Activated T-cell treated with anti-CD3 and anti-CD28 coated beads, Interleukin-2, amount 50 U/mL, for 4 hours (primary cell): Measurements from ENCODE around the gene ZBTB8OS. TPM values are rescaled to one million over a fixed set of nuclear protein-coding genes. Genes with fewer than 3 reads are reported as not detected.
A peak's percentile ranks its signal among the peaks of the same experiment; 100 is the strongest.
"Not testable (repeated sequence)": the region's sequence is repeated elsewhere in the genome, so short reads cannot be mapped to it uniquely, and the experiment has no call there.

Experiments
- ATAC-seq, 2 donors: fragments of 200-7000 bp; cut with Tn5 transposase; one replicate each; pipeline ENCODE4 v1.10.0; 2021
- DNase-seq: peaks from one replicate; pipeline ENCODE4 v3.0.0-alpha.2; 2020
- H3K27me3 Mint-ChIP-seq: one replicate; pipeline ENCODE4 v1.8.0; 2021; ENCODE audit warnings: low read depth, mixed read lengths
- H3K36me3 Mint-ChIP-seq: one replicate; pipeline ENCODE4 v1.8.0; 2022; ENCODE audit warnings: mixed read lengths; ENCODE audit not compliant: insufficient read depth
- H3K4me1 Mint-ChIP-seq: one replicate; pipeline ENCODE4 v1.8.0; 2021; ENCODE audit warnings: low read depth, mixed read lengths
- H3K4me3 Mint-ChIP-seq: one replicate; pipeline ENCODE4 v1.8.0; 2021; ENCODE audit warnings: mild to moderate bottlenecking, moderate library complexity, mixed read lengths
- H3K9me3 Mint-ChIP-seq: one replicate; pipeline ENCODE4 v1.8.0; 2021; ENCODE audit warnings: mixed read lengths
- total RNA-seq, 3 donors: library from RNA; stranded (reverse); gene quantifications; one replicate each; pipeline ENCODE4 v1.2.1, GENCODE V29; 2021

The ZBTB8OS gene
- total RNA-seq = 10 to 100 TPM; 54.2 to 66.4 (median 54.6) TPM

DNA sequence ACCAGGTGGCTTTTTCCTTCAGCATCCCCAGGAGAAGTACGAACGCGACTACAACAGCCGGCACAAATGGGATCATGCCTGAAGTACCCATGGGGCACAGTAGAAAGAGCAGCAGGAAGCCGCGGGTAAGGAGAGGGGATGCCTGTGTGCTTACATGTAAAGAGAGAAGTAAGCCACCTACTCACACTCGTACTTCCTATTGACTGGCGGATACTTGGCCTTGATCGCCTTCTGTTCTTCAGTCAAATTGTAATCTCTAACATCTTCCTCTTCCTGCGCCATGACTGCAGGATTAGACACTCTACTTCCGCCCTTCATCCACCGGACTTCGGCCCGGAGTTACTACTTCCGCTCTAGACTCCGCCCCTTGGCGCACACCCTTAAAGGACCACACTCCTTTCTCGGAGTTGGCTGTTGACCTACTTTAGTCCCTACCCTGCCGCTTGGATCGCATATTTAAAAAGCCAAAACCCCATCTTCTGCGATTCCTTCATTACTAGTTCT lies at the start of gene ZBTB8OS:
Gene ZBTB8OS, minus strand, starts transcription at position 303 of the 504 bp plus-strand sequence. Its CDS starts 21 bp downstream, at position 282.
- H3K9me3 Mint-ChIP-seq = no peaks in the 10 kb centered on the region
- peaks cover 44% of the 10 kb centered on the region for H3K4me1 Mint-ChIP-seq

DNA sequence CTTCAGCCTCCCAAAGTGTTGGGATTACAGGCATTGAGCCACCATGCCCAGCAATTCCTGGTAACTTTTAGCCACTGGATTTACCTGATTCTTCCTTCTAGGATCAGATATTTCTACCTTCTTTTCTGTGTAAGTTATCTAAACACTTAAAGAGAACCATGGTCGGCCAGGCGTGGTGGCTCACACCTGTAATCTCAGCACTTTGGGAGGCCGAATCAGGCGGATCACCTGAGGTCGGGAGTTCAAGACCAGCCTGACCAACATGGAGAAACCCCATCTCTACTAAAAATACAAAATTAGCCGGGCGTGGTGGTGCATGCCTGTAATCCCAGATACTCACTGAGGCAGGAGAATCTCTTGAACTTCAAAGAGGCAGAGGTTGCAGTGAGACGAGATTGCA lies 46.6 kb upstream of the ZBTB8OS start:
- DNase-seq, ATAC-seq, H3K36me3 Mint-ChIP-seq, H3K4me1 Mint-ChIP-seq, H3K9me3 Mint-ChIP-seq, H3K4me3 Mint-ChIP-seq: not testable (repeated sequence)
- peaks cover 10% of the 10 kb centered on the region for H3K27me3 Mint-ChIP-seq

More for the DNA sequence above, at the start of gene ZBTB8OS:
- H3K4me3 Mint-ChIP-seq = peak within 1 kb of the TSS; percentile 99
- no peaks in the 10 kb centered on the region for H3K27me3 Mint-ChIP-seq
- peak; percentile 80 for DNase-seq
- ATAC-seq = peak; percentile 76 to 78
- H3K36me3 Mint-ChIP-seq = peaks cover 30% of the 10 kb centered on the region

DNA sequence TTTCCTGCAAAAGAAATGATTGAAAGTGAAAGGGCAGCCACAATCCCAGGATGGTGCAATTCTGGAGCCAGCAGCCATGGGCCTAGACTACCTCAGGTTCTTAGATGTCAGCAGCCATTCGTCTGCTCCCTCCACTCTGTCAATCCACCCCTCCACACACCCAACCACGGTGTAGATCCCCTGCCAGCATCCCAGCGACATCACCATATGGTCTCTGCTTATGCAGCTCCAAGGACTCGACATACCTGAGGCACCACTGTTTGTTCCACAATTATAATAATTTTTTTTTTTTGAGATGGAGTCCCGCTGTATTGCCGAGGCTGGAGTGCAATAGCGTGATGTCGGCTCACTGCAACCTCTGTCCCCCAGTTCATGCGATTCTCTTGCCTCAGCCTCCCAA lies 45.7 kb upstream of the ZBTB8OS start:
- Mint-ChIP-seq H3K4me1 (no peaks in the 10 kb centered on the region), H3K27me3 (peaks cover 1% of the 10 kb centered on the region), H3K4me3 (no peak overlapping the region), H3K9me3 (no peaks in the 10 kb centered on the region), H3K36me3 (no peaks in the 10 kb centered on the region)
- no peak for DNase-seq
- ATAC-seq = no peak

DNA sequence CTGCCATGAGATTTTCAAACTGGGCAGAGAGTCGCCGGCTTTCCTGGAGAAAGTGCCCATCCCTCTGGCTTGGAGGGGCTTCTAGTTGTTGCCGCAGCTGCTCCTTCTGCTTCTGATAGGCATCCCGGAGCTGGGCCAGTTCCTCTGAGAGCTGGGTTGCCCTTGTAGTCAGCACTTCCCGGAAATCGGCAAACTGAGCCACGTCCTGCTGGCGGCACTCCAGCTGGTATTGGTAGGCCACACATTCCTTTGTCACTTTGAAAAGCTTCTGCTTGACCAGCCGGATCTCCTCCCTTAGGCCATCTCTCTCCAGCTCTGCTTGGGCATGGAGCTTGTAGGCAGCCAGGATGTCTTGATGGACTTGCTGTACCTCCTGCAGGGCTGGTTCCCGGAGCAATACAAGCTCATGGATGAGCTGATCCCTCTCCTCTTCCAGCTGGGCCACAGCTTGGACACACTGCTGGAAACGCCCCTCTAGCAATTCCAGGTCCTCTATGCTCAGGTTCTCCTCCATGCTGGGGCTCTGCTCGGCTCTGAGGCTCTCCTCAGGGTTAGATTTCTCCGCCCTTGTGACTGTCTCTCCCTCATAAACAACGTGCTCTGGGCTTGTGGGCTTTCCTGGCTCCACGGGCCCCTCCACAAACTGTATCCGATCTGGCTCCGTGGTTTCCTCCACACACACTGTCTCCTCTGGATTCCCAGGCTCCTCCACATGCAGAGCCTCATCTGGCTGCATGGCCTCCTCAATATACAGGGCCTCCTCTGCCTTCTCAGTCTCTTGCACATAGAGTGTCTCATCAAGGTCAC lies 45.0 kb upstream of the ZBTB8OS start:
- DNase-seq (no peak), ATAC-seq (no peak)
- no peaks in the 10 kb centered on the region for H3K36me3 Mint-ChIP-seq
- no peaks in the 10 kb centered on the region for H3K4me1 Mint-ChIP-seq
- H3K9me3 Mint-ChIP-seq = no peaks in the 10 kb centered on the region
- H3K4me3 Mint-ChIP-seq = no peak overlapping the region
- no peaks in the 10 kb centered on the region for H3K27me3 Mint-ChIP-seq

DNA sequence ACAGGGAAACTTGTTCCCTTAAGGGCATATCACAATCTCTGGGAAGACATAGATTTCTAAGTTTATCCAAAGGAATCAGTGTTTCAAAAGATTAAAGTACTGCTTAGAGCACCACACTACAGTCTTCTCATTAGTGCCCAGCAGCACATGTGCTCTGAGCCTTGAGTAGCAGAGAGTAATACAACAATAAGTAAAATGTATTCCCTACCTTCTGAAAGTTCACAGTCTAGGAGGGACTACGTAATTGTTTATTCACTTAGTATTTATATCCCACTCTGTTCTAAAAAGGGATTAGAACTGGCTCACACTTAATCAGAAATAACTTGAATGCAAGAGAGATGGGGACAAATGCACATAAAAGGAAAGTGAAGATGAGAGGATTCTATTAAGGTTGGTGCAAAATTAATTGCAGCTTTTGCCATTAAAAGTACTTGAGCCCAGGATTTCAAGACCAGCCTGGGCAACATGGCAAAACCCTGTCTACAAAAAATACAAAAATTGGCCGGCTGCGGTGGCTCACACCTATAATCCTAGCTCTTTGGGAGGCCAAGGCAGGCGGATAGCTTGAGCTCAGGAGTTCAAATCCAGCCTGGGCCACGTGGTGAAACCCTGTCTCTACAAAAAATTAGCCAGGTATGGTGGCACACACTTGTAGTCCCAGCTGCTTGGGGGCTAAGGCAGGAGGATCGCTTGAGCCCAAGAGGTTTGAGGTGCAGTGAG lies 43.3 kb upstream of the ZBTB8OS start:
- Mint-ChIP-seq H3K9me3 (no peaks in the 10 kb centered on the region), H3K4me3 (no peak overlapping the region), H3K36me3 (no peaks in the 10 kb centered on the region), H3K4me1 (no peaks in the 10 kb centered on the region), H3K27me3 (no peaks in the 10 kb centered on the region)
- ATAC-seq = no peak
- no peak for DNase-seq

DNA sequence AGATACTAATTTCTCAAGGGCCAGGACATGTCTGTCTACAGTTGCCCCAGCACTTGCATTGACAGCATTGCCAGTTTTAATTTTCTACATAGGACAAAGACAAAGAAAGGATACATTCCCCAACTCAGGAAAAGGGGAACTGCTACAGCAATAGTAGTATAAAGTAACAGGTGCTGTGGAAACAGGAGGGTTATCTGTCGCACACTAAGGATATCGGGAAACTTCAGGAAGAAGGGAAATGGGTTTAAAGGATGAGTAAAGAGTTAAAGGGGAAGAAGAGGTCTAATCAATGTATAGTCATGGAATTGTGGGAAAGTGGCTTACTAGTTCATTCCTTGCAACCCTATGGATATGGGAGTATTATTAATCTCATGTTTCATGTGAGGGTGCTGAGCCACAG lies 36.0 kb upstream of the ZBTB8OS start:
- Mint-ChIP-seq H3K27me3 (no peaks in the 10 kb centered on the region), H3K36me3 (peaks cover 18% of the 10 kb centered on the region), H3K4me1 (peaks cover 6% of the 10 kb centered on the region), H3K4me3 (no peak overlapping the region), H3K9me3 (no peaks in the 10 kb centered on the region)
- DNase-seq (no peak), ATAC-seq (no peak)

DNA sequence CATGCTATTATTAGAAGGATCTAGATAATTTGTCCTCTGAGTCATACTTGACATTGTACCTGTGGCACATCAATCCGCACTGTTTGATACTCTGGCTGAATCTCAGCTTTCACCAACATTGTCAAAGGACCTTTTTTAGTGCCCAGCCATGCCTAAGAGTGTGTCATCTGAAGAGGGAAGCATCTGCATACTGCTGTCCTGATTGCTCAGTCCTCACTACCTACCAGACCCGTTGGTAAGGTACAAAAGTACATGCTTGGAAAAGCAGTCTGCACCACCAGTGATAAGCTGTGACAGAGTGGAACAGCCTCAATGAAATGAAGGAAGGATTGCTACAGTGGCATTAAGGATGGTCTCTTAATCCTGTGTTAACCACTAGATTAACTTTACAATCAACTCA lies 35.1 kb upstream of the ZBTB8OS start:
- DNase-seq = no peak
- Mint-ChIP-seq H3K36me3 (peaks cover 25% of the 10 kb centered on the region), H3K9me3 (no peaks in the 10 kb centered on the region), H3K4me1 (peaks cover 6% of the 10 kb centered on the region), H3K27me3 (no peaks in the 10 kb centered on the region), H3K4me3 (no peak overlapping the region)
- no peak for ATAC-seq

DNA sequence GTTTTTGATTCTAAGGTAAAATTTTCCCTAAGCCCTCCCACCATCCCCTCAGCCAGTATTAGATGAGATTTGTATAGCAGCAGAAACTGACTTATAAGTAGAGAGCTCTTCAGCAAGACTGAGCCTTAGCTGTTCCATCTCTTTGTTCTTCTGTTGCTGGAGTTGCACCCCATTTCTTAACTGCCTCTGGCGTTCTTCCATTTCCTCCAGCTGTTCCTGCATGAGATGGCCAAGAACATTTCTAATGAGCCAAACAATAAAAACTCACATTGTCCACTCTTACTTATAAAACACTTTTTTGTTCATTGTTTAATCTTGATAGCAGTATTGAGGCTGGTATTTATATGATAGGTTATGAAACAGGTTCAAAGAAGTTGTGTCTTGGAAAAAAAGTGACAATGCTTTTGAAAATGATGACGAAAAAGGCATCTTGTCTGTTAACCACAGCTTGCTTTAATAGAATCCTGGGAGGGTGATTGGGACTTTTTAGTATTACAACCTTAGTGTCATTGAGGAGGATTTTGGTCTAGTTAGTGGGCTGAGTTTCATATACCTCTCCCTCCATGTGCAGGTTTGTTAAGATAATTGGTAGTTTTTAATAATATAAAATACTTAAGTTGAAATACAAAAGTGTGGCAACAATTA lies 33.9 kb upstream of the ZBTB8OS start:
- no peak overlapping the region for H3K4me3 Mint-ChIP-seq
- DNase-seq (no peak), ATAC-seq (peak in 1 of 2 donors; percentile 10)
- peaks cover 6% of the 10 kb centered on the region for H3K4me1 Mint-ChIP-seq
- H3K36me3 Mint-ChIP-seq = peaks cover 36% of the 10 kb centered on the region
- no peaks in the 10 kb centered on the region for H3K27me3 Mint-ChIP-seq
- no peaks in the 10 kb centered on the region for H3K9me3 Mint-ChIP-seq

DNA sequence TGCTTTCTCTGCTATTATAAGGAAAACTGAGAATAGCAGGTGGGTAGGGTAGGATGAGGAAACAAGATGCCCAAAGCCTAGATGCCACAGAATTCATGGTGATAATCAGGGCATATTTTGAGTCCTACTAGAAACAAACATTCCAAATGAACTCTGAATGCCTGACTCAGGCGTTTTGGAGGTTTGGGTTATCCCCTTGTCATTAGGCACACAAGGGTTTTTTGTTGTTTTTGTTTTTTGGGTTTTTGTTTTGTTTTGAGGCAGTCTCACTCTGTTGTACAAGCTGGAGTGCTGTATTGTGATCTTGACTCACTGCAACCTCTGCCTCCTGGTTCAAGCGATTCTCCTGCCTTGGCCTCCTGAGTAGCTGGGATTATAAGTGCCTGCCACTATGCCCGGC lies 33.0 kb upstream of the ZBTB8OS start:
- peaks cover 6% of the 10 kb centered on the region for H3K4me1 Mint-ChIP-seq
- DNase-seq = no peak
- no peak for ATAC-seq
- no peak overlapping the region for H3K4me3 Mint-ChIP-seq
- peaks cover 38% of the 10 kb centered on the region for H3K36me3 Mint-ChIP-seq
- H3K9me3 Mint-ChIP-seq = no peaks in the 10 kb centered on the region
- H3K27me3 Mint-ChIP-seq = no peaks in the 10 kb centered on the region

DNA sequence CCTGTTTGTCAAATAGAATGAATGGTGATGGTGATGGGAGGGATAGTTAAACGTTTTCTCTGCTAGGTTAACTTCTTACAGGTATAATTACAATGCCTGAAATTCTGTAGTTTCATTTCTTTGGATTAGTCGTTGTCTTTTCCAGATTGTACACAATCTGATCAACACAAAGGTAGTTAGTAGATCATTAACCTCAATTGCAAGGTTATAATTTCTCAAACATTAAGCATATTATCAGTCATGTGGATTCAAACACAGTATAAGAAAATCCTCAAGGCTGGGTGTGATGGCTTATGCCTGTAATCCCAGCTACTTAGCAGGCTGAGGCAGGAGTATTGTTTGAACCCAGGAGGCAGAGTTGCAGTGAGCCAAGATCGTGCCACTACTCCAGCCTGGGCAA lies 31.6 kb upstream of the ZBTB8OS start:
- peaks cover 45% of the 10 kb centered on the region for H3K36me3 Mint-ChIP-seq
- DNase-seq = no peak
- H3K27me3 Mint-ChIP-seq = no peaks in the 10 kb centered on the region
- H3K4me3 Mint-ChIP-seq = no peak overlapping the region
- H3K9me3 Mint-ChIP-seq = no peaks in the 10 kb centered on the region
- ATAC-seq = no peak
- peaks cover 6% of the 10 kb centered on the region for H3K4me1 Mint-ChIP-seq

DNA sequence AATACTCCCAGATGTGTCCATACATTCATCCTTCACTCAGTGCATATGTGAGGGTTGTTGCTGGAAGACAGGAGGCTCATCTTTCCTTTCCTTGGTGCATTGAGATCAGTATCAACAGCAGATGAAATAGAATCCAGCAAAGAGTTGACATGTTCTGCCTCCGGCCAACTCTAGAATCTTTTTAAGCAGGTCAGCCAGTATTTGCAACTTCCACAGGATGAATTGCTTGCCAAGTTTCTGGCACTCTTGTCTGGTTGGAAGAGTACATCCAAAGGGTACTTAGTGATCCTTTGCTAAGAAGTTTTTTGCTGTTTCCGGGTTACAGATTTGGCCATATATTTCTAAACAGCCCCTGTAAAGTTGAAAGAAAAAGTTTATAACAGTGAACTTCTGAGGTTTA lies 31.2 kb upstream of the ZBTB8OS start:
- Mint-ChIP-seq H3K4me3 (no peak overlapping the region), H3K9me3 (no peaks in the 10 kb centered on the region), H3K36me3 (peaks cover 43% of the 10 kb centered on the region), H3K27me3 (no peaks in the 10 kb centered on the region), H3K4me1 (peaks cover 6% of the 10 kb centered on the region)
- DNase-seq (no peak), ATAC-seq (no peak)

DNA sequence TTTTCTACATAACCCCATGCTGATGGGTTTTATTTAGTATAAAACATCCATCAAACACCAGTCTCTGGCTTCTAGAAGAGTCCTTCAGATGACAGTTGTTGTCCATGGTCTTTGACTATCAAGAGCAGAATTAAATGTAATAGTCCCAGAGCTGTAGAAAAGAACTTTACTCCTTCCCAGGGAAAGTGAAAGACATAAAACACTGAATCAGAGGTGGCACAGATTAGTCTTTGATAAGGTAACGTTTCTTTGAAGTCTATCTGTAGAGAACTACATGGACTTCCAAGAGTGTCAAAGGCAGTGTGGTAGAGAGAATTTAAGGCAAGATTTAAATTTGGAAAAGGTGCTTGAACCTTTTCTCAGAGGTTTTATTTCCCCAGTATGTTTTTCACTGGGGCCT lies 30.3 kb upstream of the ZBTB8OS start:
- Mint-ChIP-seq H3K4me3 (no peak overlapping the region), H3K27me3 (no peaks in the 10 kb centered on the region), H3K4me1 (peaks cover 6% of the 10 kb centered on the region), H3K9me3 (no peaks in the 10 kb centered on the region), H3K36me3 (peaks cover 45% of the 10 kb centered on the region)
- DNase-seq (no peak), ATAC-seq (no peak)

DNA sequence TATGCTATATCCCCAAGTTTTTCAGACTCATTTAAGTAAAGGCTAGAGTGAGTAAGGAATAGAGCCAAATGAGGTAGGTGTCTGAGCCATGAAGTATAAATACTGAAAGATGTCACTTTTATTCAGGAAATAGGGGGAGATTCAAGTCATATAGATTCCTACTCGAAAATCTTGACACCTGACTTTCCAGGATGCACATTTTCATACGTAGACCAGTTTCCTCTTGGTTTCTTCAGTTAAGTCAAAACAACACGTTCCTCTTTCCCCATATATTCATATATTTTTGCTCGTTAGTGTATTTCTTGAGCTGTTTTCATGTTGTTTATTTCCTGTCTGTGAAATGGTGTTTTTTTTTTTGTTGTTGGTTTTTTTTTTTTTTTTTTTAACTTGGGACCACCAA lies 29.6 kb upstream of the ZBTB8OS start:
- not testable (repeated sequence) for ATAC-seq, H3K4me3 Mint-ChIP-seq, DNase-seq, H3K27me3 Mint-ChIP-seq, H3K9me3 Mint-ChIP-seq, H3K4me1 Mint-ChIP-seq
- peaks cover 47% of the 10 kb centered on the region for H3K36me3 Mint-ChIP-seq

DNA sequence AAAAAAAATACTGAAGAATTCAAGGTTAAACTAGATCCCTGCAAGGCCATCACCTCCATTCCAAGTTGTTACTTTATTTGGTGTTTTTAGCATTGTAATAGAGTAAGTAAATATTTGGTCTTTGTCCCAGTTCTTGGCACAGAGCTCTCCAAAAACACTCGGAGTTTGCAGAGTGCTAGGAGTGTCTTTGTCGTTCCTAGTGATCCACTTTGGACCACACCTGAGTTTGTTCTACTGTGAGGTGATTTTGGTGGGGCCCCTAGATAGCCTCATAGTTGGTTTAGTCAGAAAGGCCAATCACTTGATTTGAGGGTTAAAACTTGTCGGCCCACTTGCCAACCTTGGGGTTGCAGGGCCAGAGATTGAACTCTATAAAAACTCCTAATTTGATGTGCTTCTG lies 26.6 kb upstream of the ZBTB8OS start:
- H3K9me3 Mint-ChIP-seq = no peaks in the 10 kb centered on the region
- DNase-seq (no peak), ATAC-seq (no peak)
- peaks cover 52% of the 10 kb centered on the region for H3K36me3 Mint-ChIP-seq
- no peaks in the 10 kb centered on the region for H3K4me1 Mint-ChIP-seq
- H3K27me3 Mint-ChIP-seq = no peaks in the 10 kb centered on the region
- H3K4me3 Mint-ChIP-seq = no peak overlapping the region
